WTC11 (cell line): ENCODE measurements around the gene RGS11. TPM values are rescaled to one million over a fixed set of nuclear protein-coding genes. Genes with fewer than 3 reads are reported as not detected.

Experiments used
- ATAC-seq: fragments of 200-7000 bp; cut with Tn5 transposase; 2 replicates; pipeline ENCODE4 v1.10.0; 2021; ENCODE audit warnings: mild to moderate bottlenecking, moderate library complexity
- CTCF ChIA-PET: fragments of 300-600 bp; sonication (Branson Sonifier 250); formaldehyde crosslinking; loops from one replicate; lab custom pipeline; 2021; ENCODE audit warnings: antibody characterized with exemption; lab: Charles Lee
- POLR2A ChIA-PET: fragments of 350-600 bp; sonication (Branson Sonifier 250); formaldehyde crosslinking; loops from one replicate; lab custom pipeline; 2021; ENCODE audit warnings: antibody characterized with exemption; lab: Charles Lee
- DNase-seq: peaks from one replicate; pipeline ENCODE4 v3.0.0; 2021; ENCODE audit warnings: low spot score
- H3K27ac Mint-ChIP-seq: 2 replicates; pipeline ENCODE4 v1.8.0; 2021; ENCODE audit warnings: mixed read lengths
- H3K27me3 Mint-ChIP-seq: 2 replicates; pipeline ENCODE4 v1.8.0; 2021; ENCODE audit warnings: low read depth, mild to moderate bottlenecking, moderate library complexity, mixed read lengths
- H3K36me3 Mint-ChIP-seq: 2 replicates; pipeline ENCODE4 v1.8.0; 2021; ENCODE audit warnings: mixed read lengths
- H3K4me1 Mint-ChIP-seq: 2 replicates; pipeline ENCODE4 v1.8.0; 2022; ENCODE audit warnings: mixed read lengths
- H3K4me3 Mint-ChIP-seq: 2 replicates; pipeline ENCODE4 v1.8.0; 2021; ENCODE audit warnings: mild to moderate bottlenecking, moderate library complexity, mixed read lengths
- H3K9me3 Mint-ChIP-seq: 2 replicates; pipeline ENCODE4 v1.8.0; 2021; ENCODE audit warnings: mixed read lengths
- EMX1 ChIP-seq: fragments of 250-450 bp; sonication (Bioruptor Pico); IDR thresholded peaks from 2 replicates; pipeline ENCODE4 v1.8.0; 2021; ENCODE audit warnings: mild to moderate bottlenecking
- ESRRA ChIP-seq: sonication (generic); formaldehyde crosslinking; IDR thresholded peaks from 2 replicates; pipeline ENCODE4 v1.8.1; 2022; ENCODE audit warnings: mild to moderate bottlenecking, missing genetic modification reagents, borderline replicate concordance
- ETV6 ChIP-seq: sonication (generic); formaldehyde crosslinking; IDR thresholded peaks from 2 replicates; pipeline ENCODE4 v1.8.1; 2022; ENCODE audit warnings: mild to moderate bottlenecking, missing genetic modification reagents
- FOXJ3 ChIP-seq: sonication (generic); formaldehyde crosslinking; IDR thresholded peaks from 2 replicates; pipeline ENCODE4 v1.9.0; 2021; ENCODE audit warnings: missing genetic modification reagents, mild to moderate bottlenecking, borderline replicate concordance
- JUN ChIP-seq: sonication (generic); formaldehyde crosslinking; IDR thresholded peaks from 2 replicates; pipeline ENCODE4 v1.8.0; 2023; ENCODE audit warnings: mild to moderate bottlenecking, missing genetic modification reagents
- NFATC4 ChIP-seq: fragments of 250-450 bp; sonication (Bioruptor Pico); IDR thresholded peaks from 2 replicates; pipeline ENCODE4 v1.9.0; 2021; ENCODE audit warnings: mild to moderate bottlenecking
- RORB ChIP-seq: fragments of 250-450 bp; sonication (Bioruptor Pico); IDR thresholded peaks from 2 replicates; pipeline ENCODE4 v1.9.0; 2021; ENCODE audit warnings: mild to moderate bottlenecking
- SOX15 ChIP-seq: fragments of 250-450 bp; sonication (Bioruptor Pico); IDR thresholded peaks from 2 replicates; pipeline ENCODE4 v1.9.0; 2021; ENCODE audit warnings: mild to moderate bottlenecking
- TCF7 ChIP-seq: sonication (generic); formaldehyde crosslinking; IDR thresholded peaks from 2 replicates; pipeline ENCODE4 v1.8.0; 2022; ENCODE audit warnings: mild to moderate bottlenecking, low read depth, missing genetic modification reagents, moderate library complexity
- TEAD4 ChIP-seq: sonication (generic); formaldehyde crosslinking; IDR thresholded peaks from 2 replicates; pipeline ENCODE4 v1.8.0; 2022; ENCODE audit warnings: mild to moderate bottlenecking, missing genetic modification reagents
- ZBTB21 ChIP-seq: sonication (generic); formaldehyde crosslinking; IDR thresholded peaks from 2 replicates; pipeline ENCODE4 v1.8.1; 2023; ENCODE audit warnings: mild to moderate bottlenecking, missing genetic modification reagents, borderline replicate concordance
- ZNF219 ChIP-seq: sonication (generic); formaldehyde crosslinking; IDR thresholded peaks from 2 replicates; pipeline ENCODE4 v1.8.0; 2023; ENCODE audit warnings: missing genetic modification reagents, mild to moderate bottlenecking, borderline replicate concordance
- ZNF263 ChIP-seq: sonication (generic); formaldehyde crosslinking; IDR thresholded peaks from 2 replicates; pipeline ENCODE4 v1.8.1; 2022; ENCODE audit warnings: low read depth, mild to moderate bottlenecking, moderate library complexity, missing genetic modification reagents
- ZNF423 ChIP-seq: fragments of 250-450 bp; sonication (Bioruptor Pico); IDR thresholded peaks from 2 replicates; pipeline ENCODE4 v2.1.2; 2022; ENCODE audit warnings: mild to moderate bottlenecking, moderate library complexity
- total RNA-seq: library from RNA; stranded (reverse); gene quantifications from 3 replicates; pipeline ENCODE4 v1.2.3, GENCODE V29; 2021
- TF ChIP-seq, protein P1 (sequence below): sonication (generic); formaldehyde crosslinking; IDR thresholded peaks from 2 replicates; pipeline ENCODE4 v1.8.0; 2022; ENCODE audit warnings: mild to moderate bottlenecking, missing genetic modification reagents
- TF ChIP-seq, protein P2 (sequence below): sonication (generic); formaldehyde crosslinking; conservative IDR thresholded peaks from 2 replicates; pipeline ENCODE4 v1.8.1; 2022; ENCODE audit warnings: mild to moderate bottlenecking, missing genetic modification reagents
- TF ChIP-seq, protein P3 (sequence below): sonication (generic); formaldehyde crosslinking; IDR thresholded peaks from 2 replicates; pipeline ENCODE4 v1.8.0; 2022; ENCODE audit warnings: mild to moderate bottlenecking, missing genetic modification reagents
- TF ChIP-seq, protein P4 (sequence below): sonication (generic); formaldehyde crosslinking; IDR thresholded peaks from 2 replicates; pipeline ENCODE4 v1.8.0; 2022; ENCODE audit warnings: missing genetic modification reagents
- TF ChIP-seq, protein P5 (sequence below): sonication (generic); formaldehyde crosslinking; IDR thresholded peaks from 2 replicates; pipeline ENCODE4 v1.8.0; 2023; ENCODE audit warnings: missing genetic modification reagents
- TF ChIP-seq, protein P6 (sequence below): fragments of 250-450 bp; sonication (Bioruptor Pico); IDR thresholded peaks from 2 replicates; pipeline ENCODE4 v2.1.2; 2022; ENCODE audit warnings: mild to moderate bottlenecking, moderate library complexity
- TF ChIP-seq, protein P7 (sequence below): sonication (generic); formaldehyde crosslinking; IDR thresholded peaks from 2 replicates; pipeline ENCODE4 v1.8.1; 2023; ENCODE audit warnings: mild to moderate bottlenecking, missing genetic modification reagents
- TF ChIP-seq, protein P8 (sequence below): sonication (generic); formaldehyde crosslinking; IDR thresholded peaks from 2 replicates; pipeline ENCODE4 v1.8.0; 2023; ENCODE audit warnings: mild to moderate bottlenecking, missing genetic modification reagents

The RGS11 gene
- total RNA-seq, 1 experiment from 2014 or later, result 1.8 TPM

DNA sequence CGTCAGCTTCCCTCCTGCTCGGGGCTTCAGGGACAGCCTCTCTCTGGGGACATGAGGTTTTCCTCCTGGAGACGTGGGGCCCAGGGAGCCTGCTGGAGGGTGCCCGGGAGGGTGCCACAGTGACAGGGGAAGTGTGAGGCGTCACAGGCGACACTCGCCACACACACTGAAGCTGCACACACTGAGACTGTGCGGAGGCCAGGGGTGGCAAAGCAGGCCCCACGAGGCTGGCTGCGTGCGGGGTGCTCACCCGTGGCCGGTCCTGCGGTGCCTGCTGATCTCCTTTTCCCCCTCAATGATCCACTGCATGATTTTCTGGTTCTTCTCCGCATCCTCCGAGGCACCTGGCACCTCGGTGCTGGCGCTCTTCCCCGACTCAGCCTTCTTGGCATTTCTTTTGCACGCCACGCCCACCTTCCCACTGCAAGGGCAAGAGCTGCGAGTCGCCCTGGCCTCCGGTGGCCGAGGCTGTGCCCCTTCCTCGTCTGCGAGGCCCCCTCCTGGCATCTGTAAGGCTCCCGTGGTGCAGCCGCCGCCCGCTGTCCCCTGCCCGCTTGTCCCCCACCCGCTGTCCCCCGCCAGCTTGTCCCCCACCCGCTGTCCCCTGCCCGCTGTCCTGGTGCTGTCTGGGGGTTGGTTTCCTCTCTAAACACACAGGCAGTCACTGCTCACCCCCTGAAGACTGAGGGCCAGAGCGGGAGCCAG, 21.2 kb upstream of the RGS11 start (continued):
- TF ChIP-seq ZNF219 (CRISPR knock-in tag) (no peak), ZNF423 (CRISPR knock-in tag) (no peak), JUN (CRISPR knock-in tag) (no peak), RORB (no peak), TEAD4 (no peak), FOXJ3 (no peak)
- TF ChIP-seq, protein P1, sequence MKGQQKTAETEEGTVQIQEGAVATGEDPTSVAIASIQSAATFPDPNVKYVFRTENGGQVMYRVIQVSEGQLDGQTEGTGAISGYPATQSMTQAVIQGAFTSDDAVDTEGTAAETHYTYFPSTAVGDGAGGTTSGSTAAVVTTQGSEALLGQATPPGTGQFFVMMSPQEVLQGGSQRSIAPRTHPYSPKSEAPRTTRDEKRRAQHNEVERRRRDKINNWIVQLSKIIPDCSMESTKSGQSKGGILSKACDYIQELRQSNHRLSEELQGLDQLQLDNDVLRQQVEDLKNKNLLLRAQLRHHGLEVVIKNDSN (CRISPR knock-in tag), result no peak
- TF ChIP-seq, protein P2, sequence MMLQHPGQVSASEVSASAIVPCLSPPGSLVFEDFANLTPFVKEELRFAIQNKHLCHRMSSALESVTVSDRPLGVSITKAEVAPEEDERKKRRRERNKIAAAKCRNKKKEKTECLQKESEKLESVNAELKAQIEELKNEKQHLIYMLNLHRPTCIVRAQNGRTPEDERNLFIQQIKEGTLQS (CRISPR knock-in tag), result no peak
- TF ChIP-seq, protein P3, sequence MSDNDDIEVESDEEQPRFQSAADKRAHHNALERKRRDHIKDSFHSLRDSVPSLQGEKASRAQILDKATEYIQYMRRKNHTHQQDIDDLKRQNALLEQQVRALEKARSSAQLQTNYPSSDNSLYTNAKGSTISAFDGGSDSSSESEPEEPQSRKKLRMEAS, result no peak
- TF ChIP-seq, all 79 proteins: peak for 0

DNA sequence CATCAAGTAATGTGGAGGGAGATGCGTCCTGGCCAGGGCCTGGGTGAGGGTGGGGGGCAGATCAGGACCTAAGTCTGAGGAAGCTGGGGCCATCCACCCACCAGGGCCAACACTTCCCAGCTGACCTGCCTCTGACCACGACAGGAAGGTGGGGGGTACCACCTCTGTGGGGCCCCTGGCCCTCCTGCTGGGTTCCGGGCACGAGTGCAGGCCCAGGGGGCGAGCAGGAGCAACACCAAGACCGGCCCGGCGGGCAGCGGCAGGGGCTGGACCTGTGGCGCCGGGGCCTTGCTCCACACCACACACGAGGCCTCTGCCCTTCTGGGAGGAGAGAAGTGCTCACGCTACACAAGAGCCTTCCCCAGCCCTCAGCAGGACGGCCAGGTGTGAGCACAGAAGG, 20.5 kb upstream of the RGS11 start:
- ChIA-PET POLR2A (no interaction called here), CTCF (no interaction called here)
- no peaks in the 10 kb centered on the region for H3K27me3 Mint-ChIP-seq
- DNase-seq, result no peak
- 0 out of 2 replicates have a peak, but pooled peaks cover 9% of the 10 kb centered on the region for H3K36me3 Mint-ChIP-seq
- H3K4me3 Mint-ChIP-seq, result no peak overlapping the region
- no peaks in the 10 kb centered on the region for H3K9me3 Mint-ChIP-seq
- H3K4me1 Mint-ChIP-seq, result no peaks in the 10 kb centered on the region
- no peak for ATAC-seq
- no peak overlapping the region for H3K27ac Mint-ChIP-seq
- TF ChIP-seq ESRRA (no peak), ZNF263 (CRISPR knock-in tag) (no peak), FOXJ3 (no peak), ETV6 (CRISPR knock-in tag) (no peak), EMX1 (CRISPR knock-in tag) (no peak), SOX15 (CRISPR knock-in tag) (no peak), ZBTB21 (CRISPR knock-in tag) (no peak), NFATC4 (CRISPR knock-in tag) (no peak), TCF7 (CRISPR knock-in tag) (no peak), TEAD4 (no peak)
- TF ChIP-seq, protein P4, sequence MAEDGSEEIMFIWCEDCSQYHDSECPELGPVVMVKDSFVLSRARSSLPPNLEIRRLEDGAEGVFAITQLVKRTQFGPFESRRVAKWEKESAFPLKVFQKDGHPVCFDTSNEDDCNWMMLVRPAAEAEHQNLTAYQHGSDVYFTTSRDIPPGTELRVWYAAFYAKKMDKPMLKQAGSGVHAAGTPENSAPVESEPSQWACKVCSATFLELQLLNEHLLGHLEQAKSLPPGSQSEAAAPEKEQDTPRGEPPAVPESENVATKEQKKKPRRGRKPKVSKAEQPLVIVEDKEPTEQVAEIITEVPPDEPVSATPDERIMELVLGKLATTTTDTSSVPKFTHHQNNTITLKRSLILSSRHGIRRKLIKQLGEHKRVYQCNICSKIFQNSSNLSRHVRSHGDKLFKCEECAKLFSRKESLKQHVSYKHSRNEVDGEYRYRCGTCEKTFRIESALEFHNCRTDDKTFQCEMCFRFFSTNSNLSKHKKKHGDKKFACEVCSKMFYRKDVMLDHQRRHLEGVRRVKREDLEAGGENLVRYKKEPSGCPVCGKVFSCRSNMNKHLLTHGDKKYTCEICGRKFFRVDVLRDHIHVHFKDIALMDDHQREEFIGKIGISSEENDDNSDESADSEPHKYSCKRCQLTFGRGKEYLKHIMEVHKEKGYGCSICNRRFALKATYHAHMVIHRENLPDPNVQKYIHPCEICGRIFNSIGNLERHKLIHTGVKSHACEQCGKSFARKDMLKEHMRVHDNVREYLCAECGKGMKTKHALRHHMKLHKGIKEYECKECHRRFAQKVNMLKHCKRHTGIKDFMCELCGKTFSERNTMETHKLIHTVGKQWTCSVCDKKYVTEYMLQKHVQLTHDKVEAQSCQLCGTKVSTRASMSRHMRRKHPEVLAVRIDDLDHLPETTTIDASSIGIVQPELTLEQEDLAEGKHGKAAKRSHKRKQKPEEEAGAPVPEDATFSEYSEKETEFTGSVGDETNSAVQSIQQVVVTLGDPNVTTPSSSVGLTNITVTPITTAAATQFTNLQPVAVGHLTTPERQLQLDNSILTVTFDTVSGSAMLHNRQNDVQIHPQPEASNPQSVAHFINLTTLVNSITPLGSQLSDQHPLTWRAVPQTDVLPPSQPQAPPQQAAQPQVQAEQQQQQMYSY (CRISPR knock-in tag), result no peak
- TF ChIP-seq, protein P5, sequence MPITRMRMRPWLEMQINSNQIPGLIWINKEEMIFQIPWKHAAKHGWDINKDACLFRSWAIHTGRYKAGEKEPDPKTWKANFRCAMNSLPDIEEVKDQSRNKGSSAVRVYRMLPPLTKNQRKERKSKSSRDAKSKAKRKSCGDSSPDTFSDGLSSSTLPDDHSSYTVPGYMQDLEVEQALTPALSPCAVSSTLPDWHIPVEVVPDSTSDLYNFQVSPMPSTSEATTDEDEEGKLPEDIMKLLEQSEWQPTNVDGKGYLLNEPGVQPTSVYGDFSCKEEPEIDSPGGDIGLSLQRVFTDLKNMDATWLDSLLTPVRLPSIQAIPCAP, result no peak
- TF ChIP-seq, protein P6, sequence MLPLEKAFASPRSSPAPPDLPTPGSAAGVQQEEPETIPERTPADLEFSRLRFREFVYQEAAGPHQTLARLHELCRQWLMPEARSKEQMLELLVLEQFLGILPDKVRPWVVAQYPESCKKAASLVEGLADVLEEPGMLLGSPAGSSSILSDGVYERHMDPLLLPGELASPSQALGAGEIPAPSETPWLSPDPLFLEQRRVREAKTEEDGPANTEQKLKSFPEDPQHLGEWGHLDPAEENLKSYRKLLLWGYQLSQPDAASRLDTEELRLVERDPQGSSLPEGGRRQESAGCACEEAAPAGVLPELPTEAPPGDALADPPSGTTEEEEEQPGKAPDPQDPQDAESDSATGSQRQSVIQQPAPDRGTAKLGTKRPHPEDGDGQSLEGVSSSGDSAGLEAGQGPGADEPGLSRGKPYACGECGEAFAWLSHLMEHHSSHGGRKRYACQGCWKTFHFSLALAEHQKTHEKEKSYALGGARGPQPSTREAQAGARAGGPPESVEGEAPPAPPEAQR (CRISPR knock-in tag), result no peak
- TF ChIP-seq, protein P7, sequence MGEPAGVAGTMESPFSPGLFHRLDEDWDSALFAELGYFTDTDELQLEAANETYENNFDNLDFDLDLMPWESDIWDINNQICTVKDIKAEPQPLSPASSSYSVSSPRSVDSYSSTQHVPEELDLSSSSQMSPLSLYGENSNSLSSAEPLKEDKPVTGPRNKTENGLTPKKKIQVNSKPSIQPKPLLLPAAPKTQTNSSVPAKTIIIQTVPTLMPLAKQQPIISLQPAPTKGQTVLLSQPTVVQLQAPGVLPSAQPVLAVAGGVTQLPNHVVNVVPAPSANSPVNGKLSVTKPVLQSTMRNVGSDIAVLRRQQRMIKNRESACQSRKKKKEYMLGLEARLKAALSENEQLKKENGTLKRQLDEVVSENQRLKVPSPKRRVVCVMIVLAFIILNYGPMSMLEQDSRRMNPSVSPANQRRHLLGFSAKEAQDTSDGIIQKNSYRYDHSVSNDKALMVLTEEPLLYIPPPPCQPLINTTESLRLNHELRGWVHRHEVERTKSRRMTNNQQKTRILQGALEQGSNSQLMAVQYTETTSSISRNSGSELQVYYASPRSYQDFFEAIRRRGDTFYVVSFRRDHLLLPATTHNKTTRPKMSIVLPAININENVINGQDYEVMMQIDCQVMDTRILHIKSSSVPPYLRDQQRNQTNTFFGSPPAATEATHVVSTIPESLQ (CRISPR knock-in tag), result no peak
- TF ChIP-seq, protein P8, sequence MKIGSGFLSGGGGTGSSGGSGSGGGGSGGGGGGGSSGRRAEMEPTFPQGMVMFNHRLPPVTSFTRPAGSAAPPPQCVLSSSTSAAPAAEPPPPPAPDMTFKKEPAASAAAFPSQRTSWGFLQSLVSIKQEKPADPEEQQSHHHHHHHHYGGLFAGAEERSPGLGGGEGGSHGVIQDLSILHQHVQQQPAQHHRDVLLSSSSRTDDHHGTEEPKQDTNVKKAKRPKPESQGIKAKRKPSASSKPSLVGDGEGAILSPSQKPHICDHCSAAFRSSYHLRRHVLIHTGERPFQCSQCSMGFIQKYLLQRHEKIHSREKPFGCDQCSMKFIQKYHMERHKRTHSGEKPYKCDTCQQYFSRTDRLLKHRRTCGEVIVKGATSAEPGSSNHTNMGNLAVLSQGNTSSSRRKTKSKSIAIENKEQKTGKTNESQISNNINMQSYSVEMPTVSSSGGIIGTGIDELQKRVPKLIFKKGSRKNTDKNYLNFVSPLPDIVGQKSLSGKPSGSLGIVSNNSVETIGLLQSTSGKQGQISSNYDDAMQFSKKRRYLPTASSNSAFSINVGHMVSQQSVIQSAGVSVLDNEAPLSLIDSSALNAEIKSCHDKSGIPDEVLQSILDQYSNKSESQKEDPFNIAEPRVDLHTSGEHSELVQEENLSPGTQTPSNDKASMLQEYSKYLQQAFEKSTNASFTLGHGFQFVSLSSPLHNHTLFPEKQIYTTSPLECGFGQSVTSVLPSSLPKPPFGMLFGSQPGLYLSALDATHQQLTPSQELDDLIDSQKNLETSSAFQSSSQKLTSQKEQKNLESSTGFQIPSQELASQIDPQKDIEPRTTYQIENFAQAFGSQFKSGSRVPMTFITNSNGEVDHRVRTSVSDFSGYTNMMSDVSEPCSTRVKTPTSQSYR (CRISPR knock-in tag), result no peak
